ENCODE data around the gene WDR7. TPM values are rescaled to one million over a fixed set of nuclear protein-coding genes. Genes with fewer than 3 reads are reported as not detected.

WDR7 gene
- total and polyA plus RNA-seq, 9 of the 15 experiments (the other 6 are each of a cell fraction or from before 2014, with no cell fraction given): 1.4 to 9.4 (median 5.3) TPM

- H3K36me3 ChIP-seq (ENCODE audit: control insufficient read depth, insufficient read depth, low read length): peaks cover 71% of the 10 kb centered on the region
- in situ Hi-C loops (cut with MboI) (no loop called here), intact Hi-C loops (cut with micrococcal nuclease) (no loop called here)
- POLR2A ChIA-PET: interaction anchor here (1.4 to 1.7 kb wide), 2 partner anchors 9 to 16 kb away, joined by 5 read pairs; no protein-coding TSS in a partner anchor
- DNase-seq (ENCODE audit: extremely low read depth in 1 of 4, low spot score in 3 of 4): no peak
- H3K4me3 ChIP-seq: no peak overlapping the region
- BruUV-seq (replicated peaks): no TSS peak
- no peak overlapping the region for H3K4me2 ChIP-seq (ENCODE audit: insufficient read depth, low read length)
- peaks cover 3% of the 10 kb centered on the region; the same call in 1 of the 3 replicates for H3K79me2 ChIP-seq (ENCODE audit: control insufficient read depth, insufficient read depth, low read length)
- H3K27me3 ChIP-seq (ENCODE audit: control insufficient read depth in 2 of 2, insufficient read depth in 2 of 2, low read length in 2 of 2): no peaks in the 10 kb centered on the region
- no peak overlapping the region for H2AFZ ChIP-seq (ENCODE audit: low read depth, low read length)
- H4K20me1 ChIP-seq (replicated peaks; ENCODE audit: control insufficient read depth, insufficient read depth, low read length): no peaks in the 10 kb centered on the region
- no peak overlapping the region for H3K9ac ChIP-seq (ENCODE audit: insufficient read depth in 1 of 2, low read depth in 2 of 2, low read length in 2 of 2)
- FAIRE-seq: no peak
- CTCF ChIA-PET (ENCODE audit: low intra/inter-chr PET ratio): no interaction called here
- ATAC-seq: no peak; the same call in 2 of the 3 replicates
- TF ChIP-seq SMARCC2 (IDR thresholded peaks at IDR 0.05; ENCODE audit: low read depth): no peak
- TF ChIP-seq PTBP1 (IDR thresholded peaks at IDR 0.05; ENCODE audit: low read depth, low read length): no peak
- TF ChIP-seq AFF4 (CRISPR knock-in tag; IDR thresholded peaks at IDR 0.05): no peak
- TF ChIP-seq C11orf30 (IDR thresholded peaks at IDR 0.05; ENCODE audit: low read depth): no peak
- H3K9me3 ChIP-seq (replicated peaks; ENCODE audit: control insufficient read depth, insufficient read depth, low read depth, low read length): no peaks in the 10 kb centered on the region
- H3K27ac ChIP-seq (ENCODE audit: extremely low read depth, low read depth, low read length): no peak overlapping the region
- H3K4me1 ChIP-seq (replicated peaks in 1 of 2; ENCODE audit: control insufficient read depth in 2 of 2, insufficient read depth in 2 of 2, low read length in 2 of 2): no peaks in the 10 kb centered on the region
- H3K9me1 ChIP-seq (ENCODE audit: control insufficient read depth, insufficient read depth, low read length): no peaks in the 10 kb centered on the region
- 64% methylated on average over 5 of the region's 7 CpGs for WGBS (ENCODE audit: insufficient coverage, low coverage, missing lambda C conversion rate)
Observed at GRCh38 chr18:56615738-56616520, 35.2 kb upstream of the WDR7 start.

Measured in K562 (cell line).